NT2/D1 (cell line): ENCODE data around the gene BST2.

Source experiments
- SUZ12 ChIP-seq: IDR thresholded peaks from 2 replicates; pipeline ENCODE4 v1.6.1; 2011; ENCODE audit not compliant: insufficient read length, insufficient read depth; ENCODE audit errors: extremely low read depth
- ZNF274 ChIP-seq: IDR thresholded peaks from 2 replicates; pipeline ENCODE4 v1.6.1; 2011; ENCODE audit warnings: mild to moderate bottlenecking, low read depth, low read length

- TF ChIP-seq SUZ12, result no peak
- no peak for TF ChIP-seq ZNF274
Observed at GRCh38 chr19:17401628-17402027, 3.8 kb downstream of the BST2 start.
